Motor neuron (in vitro differentiated cells): ENCODE measurements around the gene RREB1. TPM values are rescaled to one million over a fixed set of nuclear protein-coding genes. Genes with fewer than 3 reads are reported as not detected.

Source experiments
- ATAC-seq, 8 experiments: fragments of 200-7000 bp; cut with Tn5 transposase; replicated peaks in 6 of 8; 2 replicates each; pipeline ENCODE4 v1.8.0; 2021; ENCODE audit warnings: mild to moderate bottlenecking in 8 of 8, moderate library complexity in 8 of 8
- H3K27ac ChIP-seq, 2 donors: fragments of 250-450 bp; sonication (Bioruptor Pico); 2 replicates each; pipeline ENCODE4 v1.9.0; 2021; ENCODE audit warnings: antibody characterized with exemption in 2 of 2, mild to moderate bottlenecking in 2 of 2, moderate library complexity in 1 of 2
- H3K4me1 ChIP-seq, 2 donors: fragments of 250-450 bp; sonication (Bioruptor Pico); replicated peaks in 1 of 2; 2 replicates each; pipeline ENCODE4 v1.6.1; 2021; ENCODE audit warnings: antibody characterized with exemption in 2 of 2, mild to moderate bottlenecking in 2 of 2, moderate library complexity in 1 of 2
- H3K4me3 ChIP-seq, 5 donors: fragments of 250-450 bp; sonication (Bioruptor Pico); 2 replicates each; pipeline ENCODE4 v1.9.0; 2021; ENCODE audit warnings: antibody characterized with exemption in 5 of 5, mild to moderate bottlenecking in 5 of 5, moderate library complexity in 4 of 5
- WGBS, 10 experiments: fragments of 450-650 bp; shearing (Covaris generic); methylation state at CpG; one replicate each; pipeline ENCODE4 v1.0.0; 2022; 5-methylcytosine and 5-hydroxymethylcytosine counted together
- in situ Hi-C, 9 experiments: fragments of 400-800 bp; cut with MboI; loops; one replicate each; pipeline ENCODE4 v1.15.0; 2021; ENCODE audit warnings: low sequenced_read_pairs in 9 of 9, low pct_unique_long_range_greater_than_20kb in 2 of 9; ENCODE audit not compliant: unreplicated experiment in 9 of 9
- total RNA-seq, 8 experiments: library from RNA; unstranded; fragments of 300-600 nt; gene quantifications; 2 replicates each; pipeline versions ENCODE4 v1.2.3 to v1.2.4, GENCODE V29; 2022

RREB1 gene
- total RNA-seq, 8 experiments from 2014 or later = 2.5 to 32.3 (median 6.1) TPM

- WGBS, 10 experiments = 72 to 100% (median 82%) methylated on average over 1 to 3 of the region's 3 CpGs
- in situ Hi-C loops = loop anchor here in 3 of 9 experiments (25.0 kb wide), 2 partner anchors 291 to 316 kb away; partner anchors contain the start of gene SNRNP48 (in 1 of the 3)
- no peak for ATAC-seq
- Histone ChIP-seq H3K4me3 (no peak overlapping the region), H3K4me1 (no peaks in the 10 kb centered on the region), H3K27ac (no peak overlapping the region)
Measured at GRCh38 chr6:7295916-7296315, 188.2 kb downstream of the RREB1 start.

DNA sequence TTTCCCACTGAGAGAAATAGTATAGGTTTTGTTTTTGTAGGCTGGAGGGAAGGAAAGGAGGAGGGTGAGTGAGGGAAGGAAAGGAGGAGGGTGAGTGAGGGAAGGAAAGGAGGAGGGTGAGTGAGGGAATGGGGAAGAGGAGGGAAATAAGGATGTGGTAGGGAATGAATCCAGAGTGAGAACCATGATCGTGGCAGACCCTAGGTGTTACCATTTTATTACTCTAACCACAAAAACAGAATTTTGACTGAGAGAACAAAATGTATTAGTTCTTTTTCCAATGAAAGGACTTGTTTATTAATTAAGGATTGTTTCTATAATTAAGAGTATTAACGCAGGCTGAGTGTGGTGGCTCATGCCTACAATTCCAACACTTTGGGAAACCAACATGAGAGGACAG lies 188.8 kb downstream of the RREB1 start:
- WGBS, 10 experiments = 71 to 100% (median 100%) methylated on average over 1 to 2 of the region's 2 CpGs
- no peak overlapping the region for H3K4me3 ChIP-seq
- in situ Hi-C loops = loop anchor here in 3 of 9 experiments (25.0 kb wide), 2 partner anchors 291 to 316 kb away; partner anchors contain the start of gene SNRNP48 (in 1 of the 3)
- H3K27ac ChIP-seq = no peak overlapping the region
- no peaks in the 10 kb centered on the region for H3K4me1 ChIP-seq
- ATAC-seq = no peak

DNA sequence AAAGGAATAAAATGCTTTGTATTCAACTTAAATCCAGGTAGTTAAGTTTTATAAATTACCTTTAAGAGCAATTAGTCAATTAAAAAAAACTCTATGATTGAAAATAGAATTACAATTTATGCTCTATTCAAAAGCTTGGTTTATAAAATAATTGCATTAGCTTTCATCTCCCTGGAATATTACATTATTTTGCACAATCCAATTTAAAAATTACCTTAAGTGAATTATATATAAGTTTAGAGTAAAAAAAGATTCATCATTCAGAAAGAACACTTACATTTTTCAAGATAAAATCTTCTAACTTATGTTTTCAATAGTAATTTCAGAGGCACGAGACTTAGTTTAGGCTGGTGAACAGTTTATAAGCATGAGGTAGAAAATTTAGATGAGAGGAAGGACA lies 190.4 kb downstream of the RREB1 start:
- Histone ChIP-seq H3K27ac (no peak overlapping the region), H3K4me3 (no peak overlapping the region), H3K4me1 (no peaks in the 10 kb centered on the region)
- ATAC-seq = no peak
- whole genome bisulfite sequencing, 10 experiments = 71 to 100% (median 91%) methylated on average over 1 of the region's 1 CpG; no CpG with 5 or more reads in 2 of the 10 experiments
- in situ Hi-C loops = loop anchor here in 3 of 9 experiments (25.0 kb wide), 2 partner anchors 289 to 314 kb away; partner anchors contain the start of gene SNRNP48 (in 1 of the 3)

- Histone ChIP-seq H3K4me3 (no peak overlapping the region), H3K27ac (no peak overlapping the region), H3K4me1 (no peaks in the 10 kb centered on the region)
- WGBS, 10 experiments = 89 to 100% (median 98%) methylated on average over 2 to 5 of the region's 5 CpGs; no CpG with 5 or more reads in 1 of the 10 experiments
- in situ Hi-C loops = no loop called here
- no peak for ATAC-seq
Measured at GRCh38 chr6:7300926-7301325, 193.2 kb downstream of the RREB1 start.

Other genes starting within 250 kb of the RREB1 start
- gene SSR1, start 205.2 kb downstream of the RREB1 start, total RNA-seq = 100 to 1,000 TPM in 1 of 8 experiments, 10 to 100 TPM in 7; 41.8 to 100 (median 62.0) TPM